Adipocyte (in vitro differentiated cells): ENCODE measurements around the gene TMEM181.
A peak's percentile ranks its signal among the peaks of the same experiment; 100 is the strongest.

Source experiments
- DNase-seq: peaks from one replicate; pipeline ENCODE4 v3.0.0-alpha.2; 2015; ENCODE audit warnings: low read depth
- H3K27me3 ChIP-seq: replicated peaks from 2 replicates; pipeline ENCODE4 v1.7.0; 2013; ENCODE audit warnings: mild to moderate bottlenecking, low read length, moderate library complexity; ENCODE audit not compliant: control insufficient read depth, insufficient read depth
- H3K36me3 ChIP-seq: 2 replicates; pipeline ENCODE4 v1.7.0; 2013; ENCODE audit warnings: low read length, mild to moderate bottlenecking, moderate library complexity; ENCODE audit not compliant: control insufficient read depth, insufficient read depth, severe bottlenecking
- H3K4me1 ChIP-seq: 2 replicates; pipeline ENCODE4 v1.7.0; 2013; ENCODE audit warnings: mild to moderate bottlenecking, low read length, moderate library complexity; ENCODE audit not compliant: control insufficient read depth, insufficient read depth
- H3K4me3 ChIP-seq: 2 replicates; pipeline ENCODE4 v1.7.0; 2013; ENCODE audit warnings: mild to moderate bottlenecking, low read length, moderate library complexity
- H3K9ac ChIP-seq: 2 replicates; pipeline ENCODE4 v1.7.0; 2013; ENCODE audit warnings: mild to moderate bottlenecking, low read length, moderate library complexity
- H3K9me3 ChIP-seq: 2 replicates; pipeline ENCODE4 v1.7.0; 2013; ENCODE audit warnings: mild to moderate bottlenecking, low read length, moderate library complexity; ENCODE audit not compliant: control insufficient read depth

TMEM181 gene, protein sequence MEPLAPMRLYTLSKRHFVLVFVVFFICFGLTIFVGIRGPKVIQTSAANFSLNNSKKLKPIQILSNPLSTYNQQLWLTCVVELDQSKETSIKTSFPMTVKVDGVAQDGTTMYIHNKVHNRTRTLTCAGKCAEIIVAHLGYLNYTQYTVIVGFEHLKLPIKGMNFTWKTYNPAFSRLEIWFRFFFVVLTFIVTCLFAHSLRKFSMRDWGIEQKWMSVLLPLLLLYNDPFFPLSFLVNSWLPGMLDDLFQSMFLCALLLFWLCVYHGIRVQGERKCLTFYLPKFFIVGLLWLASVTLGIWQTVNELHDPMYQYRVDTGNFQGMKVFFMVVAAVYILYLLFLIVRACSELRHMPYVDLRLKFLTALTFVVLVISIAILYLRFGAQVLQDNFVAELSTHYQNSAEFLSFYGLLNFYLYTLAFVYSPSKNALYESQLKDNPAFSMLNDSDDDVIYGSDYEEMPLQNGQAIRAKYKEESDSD

DNA sequence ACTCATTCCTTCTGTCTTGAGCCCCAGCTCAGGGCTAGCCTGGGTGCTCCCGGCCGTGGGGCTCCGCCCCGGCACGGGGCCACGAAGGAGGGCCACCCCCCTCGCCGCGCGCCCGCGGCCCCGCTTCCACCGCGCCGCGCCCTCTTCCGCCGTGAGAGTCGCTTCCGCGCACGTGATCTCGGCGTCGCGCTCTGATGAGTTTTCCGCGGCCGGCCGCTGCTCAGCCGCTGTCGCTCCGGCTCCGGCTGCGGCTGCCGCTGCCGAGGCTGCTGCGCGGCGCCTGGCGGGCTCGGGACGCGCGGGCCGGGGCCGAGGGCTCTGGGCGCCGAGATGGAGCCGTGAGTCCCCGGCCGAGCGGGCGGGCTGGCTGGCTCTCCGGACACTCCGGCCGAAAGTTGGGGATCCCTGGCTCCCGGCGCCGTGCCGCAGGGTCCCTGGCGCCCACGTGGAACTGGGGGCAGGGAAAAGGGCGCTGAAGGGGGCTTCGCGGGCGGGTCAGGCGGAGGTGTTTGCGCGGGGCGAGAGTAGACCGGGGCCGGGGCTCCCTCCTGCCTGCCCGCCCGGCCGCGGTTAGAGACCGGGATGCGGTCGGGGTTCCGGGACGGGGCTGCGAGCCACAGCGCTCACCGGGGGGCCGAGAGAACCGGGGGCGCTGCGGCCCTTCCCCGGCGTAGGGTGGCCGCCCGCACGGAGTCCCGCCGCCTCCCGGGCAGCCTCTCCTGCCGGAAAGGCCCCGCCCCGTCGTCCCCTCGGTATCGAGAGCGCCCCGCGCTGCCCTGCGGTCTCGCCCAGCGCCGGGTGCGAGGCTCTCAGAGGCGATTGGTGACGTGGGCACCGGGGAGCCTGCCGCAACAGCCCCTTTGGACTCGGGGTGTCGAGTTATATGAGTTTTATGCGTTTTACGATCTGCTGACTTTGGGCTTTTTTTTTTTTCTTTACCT is at the start of gene TMEM181:
Gene TMEM181, plus strand, starts transcription at position 197 of the 941 bp plus-strand sequence. Its CDS starts 134 bp downstream, at position 331.
- Histone ChIP-seq H3K36me3 (no peaks in the 10 kb centered on the region), H3K27me3 (no peaks in the 10 kb centered on the region), H3K4me3 (peak within 1 kb of the TSS; percentile 92), H3K9ac (peak within 1 kb of the TSS; percentile 87), H3K4me1 (peaks cover 33% of the 10 kb centered on the region), H3K9me3 (no peaks in the 10 kb centered on the region)
- DNase-seq = peak; percentile 94

- H3K4me1 ChIP-seq = no peaks in the 10 kb centered on the region
- peaks cover 14% of the 10 kb centered on the region for H3K27me3 ChIP-seq
- H3K9ac ChIP-seq = no peak overlapping the region
- H3K36me3 ChIP-seq = peaks cover 13% of the 10 kb centered on the region
- no peak overlapping the region for H3K4me3 ChIP-seq
- no peaks in the 10 kb centered on the region for H3K9me3 ChIP-seq
- no peak for DNase-seq
Observed at GRCh38 chr6:158512809-158513208, 47.1 kb upstream of the TMEM181 start.

DNA sequence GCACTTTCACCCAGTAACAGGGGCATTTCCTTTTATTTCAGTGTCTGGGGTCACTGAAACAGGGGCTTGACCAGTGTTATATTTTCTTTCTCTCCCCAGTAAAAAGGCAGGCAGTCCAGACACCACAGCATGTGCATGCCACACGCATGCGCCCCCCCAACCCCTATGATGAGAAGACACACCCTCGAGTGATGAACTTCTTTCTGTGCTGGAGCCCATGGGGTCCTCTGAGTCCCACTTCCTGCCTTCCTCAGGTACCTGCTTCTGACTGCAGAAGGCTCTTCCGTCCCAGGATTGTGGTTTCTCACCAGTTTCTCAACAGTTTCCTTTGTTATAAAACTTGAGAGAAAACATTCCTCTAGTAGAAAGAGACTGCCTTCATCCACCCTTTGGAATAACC is 45.7 kb upstream of the TMEM181 start:
- H3K9ac ChIP-seq = no peak overlapping the region
- no peak overlapping the region for H3K4me3 ChIP-seq
- peaks cover 13% of the 10 kb centered on the region for H3K36me3 ChIP-seq
- H3K9me3 ChIP-seq = no peaks in the 10 kb centered on the region
- H3K27me3 ChIP-seq = peaks cover 14% of the 10 kb centered on the region
- peaks cover 6% of the 10 kb centered on the region for H3K4me1 ChIP-seq
- no peak for DNase-seq

- H3K27me3 ChIP-seq = peaks cover 14% of the 10 kb centered on the region
- H3K9ac ChIP-seq = no peak overlapping the region
- no peak for DNase-seq
- H3K4me3 ChIP-seq = no peak overlapping the region
- H3K36me3 ChIP-seq = peaks cover 12% of the 10 kb centered on the region
- H3K9me3 ChIP-seq = no peaks in the 10 kb centered on the region
- H3K4me1 ChIP-seq = peaks cover 6% of the 10 kb centered on the region
Observed at GRCh38 chr6:158514991-158515390, 44.9 kb upstream of the TMEM181 start.

GRCh38 chr6:158516098-158516497 is 43.8 kb upstream of the TMEM181 start:
- peaks cover 14% of the 10 kb centered on the region for H3K27me3 ChIP-seq
- no peak for DNase-seq
- peaks cover under 1% of the 10 kb centered on the region for H3K36me3 ChIP-seq
- no peaks in the 10 kb centered on the region for H3K9me3 ChIP-seq
- peaks cover 6% of the 10 kb centered on the region for H3K4me1 ChIP-seq
- H3K4me3 ChIP-seq = no peak overlapping the region
- no peak overlapping the region for H3K9ac ChIP-seq

GRCh38 chr6:158517038-158517437 is 42.9 kb upstream of the TMEM181 start:
- Histone ChIP-seq H3K4me1 (peaks cover 6% of the 10 kb centered on the region), H3K4me3 (no peak overlapping the region), H3K36me3 (no peaks in the 10 kb centered on the region), H3K9ac (no peak overlapping the region), H3K9me3 (no peaks in the 10 kb centered on the region), H3K27me3 (peaks cover 14% of the 10 kb centered on the region)
- DNase-seq = no peak

GRCh38 chr6:158517581-158517980 is 42.3 kb upstream of the TMEM181 start:
- Histone ChIP-seq H3K27me3 (peaks cover 14% of the 10 kb centered on the region), H3K4me3 (no peak overlapping the region), H3K4me1 (peaks cover 6% of the 10 kb centered on the region), H3K9me3 (no peaks in the 10 kb centered on the region), H3K9ac (no peak overlapping the region), H3K36me3 (no peaks in the 10 kb centered on the region)
- DNase-seq = no peak

- peaks cover 6% of the 10 kb centered on the region for H3K4me1 ChIP-seq
- DNase-seq = peak; percentile 88
Observed at GRCh38 chr6:158518191-158519127, 41.4 kb upstream of the TMEM181 start.

GRCh38 chr6:158519300-158519699 is 40.6 kb upstream of the TMEM181 start:
- DNase-seq = no peak
- Histone ChIP-seq H3K9ac (no peak overlapping the region), H3K27me3 (peaks cover 18% of the 10 kb centered on the region), H3K4me3 (no peak overlapping the region), H3K9me3 (peaks cover 5% of the 10 kb centered on the region), H3K4me1 (peaks cover 6% of the 10 kb centered on the region), H3K36me3 (no peaks in the 10 kb centered on the region)

More at GRCh38 chr6:158518191-158519127, 41.4 kb upstream of the TMEM181 start:
- Histone ChIP-seq H3K36me3 (no peaks in the 10 kb centered on the region), H3K9me3 (no peaks in the 10 kb centered on the region), H3K9ac (peak overlapping the region; percentile 30), H3K4me3 (peak overlapping the region; percentile 69), H3K27me3 (peaks cover 14% of the 10 kb centered on the region)

DNA sequence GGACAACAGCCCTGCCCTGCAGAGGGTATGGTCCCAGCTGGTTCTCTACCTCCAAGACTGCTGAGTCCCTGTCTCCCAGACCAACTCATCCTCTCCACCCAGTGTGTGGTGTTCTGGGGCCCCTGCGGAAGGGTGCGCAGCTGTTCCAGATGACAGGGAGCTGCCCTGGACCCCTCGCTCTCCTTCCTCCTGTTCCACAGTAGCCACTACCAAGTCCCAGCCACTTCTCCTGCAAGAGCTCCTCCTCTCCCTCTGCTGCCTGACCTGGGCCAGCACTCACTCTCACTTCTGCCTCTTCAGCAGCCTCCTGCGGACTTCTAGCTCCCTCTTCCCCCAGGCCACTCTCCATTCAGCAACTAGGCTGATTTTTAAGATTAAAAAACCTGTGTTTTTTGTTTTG is 40.1 kb upstream of the TMEM181 start:
- H3K9me3 ChIP-seq = peaks cover 6% of the 10 kb centered on the region
- DNase-seq = no peak
- H3K36me3 ChIP-seq = no peaks in the 10 kb centered on the region
- peaks cover 23% of the 10 kb centered on the region for H3K27me3 ChIP-seq
- peaks cover 6% of the 10 kb centered on the region for H3K4me1 ChIP-seq
- H3K9ac ChIP-seq = no peak overlapping the region
- no peak overlapping the region for H3K4me3 ChIP-seq
